Liver (tissue), 9 donors: ENCODE results near the gene MAPK8. TPM values are rescaled to one million over a fixed set of nuclear protein-coding genes. Genes with fewer than 3 reads are reported as not detected.

ENCODE experiments used
- DNase-seq: peaks from one replicate; pipeline ENCODE4 v3.0.0-alpha.2; 2017; ENCODE audit warnings: low spot score
- H3K27ac ChIP-seq, 2 donors: one replicate each; pipeline ENCODE4 v1.7.0; 2013; ENCODE audit warnings: inconsistent platforms in 2 of 2, low read length in 2 of 2, control low read depth in 1 of 2, low read depth in 1 of 2, mild to moderate bottlenecking in 1 of 2
- H3K27me3 ChIP-seq, 4 donors: one replicate each; pipeline versions ENCODE4 v1.6.1 to v1.7.0; 2013; ENCODE audit warnings: low read length in 3 of 4, inconsistent platforms in 1 of 4, mild to moderate bottlenecking in 1 of 4, moderate library complexity in 1 of 4; ENCODE audit not compliant: control insufficient read depth in 4 of 4, insufficient read depth in 4 of 4
- H3K36me3 ChIP-seq, 4 donors: one replicate each; pipeline versions ENCODE4 v1.6.1 to v1.7.0; 2013; ENCODE audit warnings: low read length in 3 of 4, mild to moderate bottlenecking in 3 of 4, low read depth in 1 of 4, moderate library complexity in 1 of 4; ENCODE audit not compliant: control insufficient read depth in 4 of 4, insufficient read depth in 3 of 4
- H3K4me1 ChIP-seq, 4 donors: one replicate each; pipeline versions ENCODE4 v1.6.1 to v1.7.0; 2013; ENCODE audit warnings: low read length in 3 of 4, mild to moderate bottlenecking in 3 of 4, moderate library complexity in 1 of 4; ENCODE audit not compliant: control insufficient read depth in 4 of 4, insufficient read depth in 4 of 4
- H3K4me3 ChIP-seq, 3 donors: one replicate each; pipeline versions ENCODE4 v1.6.1 to v1.7.0; 2013; ENCODE audit warnings: low read length in 3 of 3, control low read depth in 1 of 3, low read depth in 1 of 3, mild to moderate bottlenecking in 1 of 3
- H3K9ac ChIP-seq, 2 donors: one replicate each; pipeline ENCODE4 v1.7.0; 2013; ENCODE audit warnings: low read length in 2 of 2, mild to moderate bottlenecking in 2 of 2, moderate library complexity in 2 of 2, control low read depth in 1 of 2, low read depth in 1 of 2
- H3K9me3 ChIP-seq, 4 donors: one replicate each; pipeline versions ENCODE4 v1.6.1 to v1.7.0; 2013; ENCODE audit warnings: low read length in 3 of 4; ENCODE audit not compliant: control insufficient read depth in 4 of 4
- FOXA1 ChIP-seq: IDR thresholded peaks from 2 replicates; pipeline ENCODE4 v1.6.1; 2016; ENCODE audit warnings: antibody characterized with exemption
- FOXA2 ChIP-seq: IDR thresholded peaks from 2 replicates; pipeline ENCODE4 v1.6.1; 2016; ENCODE audit warnings: antibody characterized with exemption
- GABPA ChIP-seq, 2 donors: IDR thresholded peaks in 1 of 2; conservative IDR thresholded peaks in 1 of 2; 2 replicates each; pipeline ENCODE4 v1.6.1; 2016; ENCODE audit warnings: antibody characterized with exemption in 2 of 2, mild to moderate bottlenecking in 1 of 2, moderate library complexity in 1 of 2
- HNF4A ChIP-seq, 2 donors: conservative IDR thresholded peaks; 2 replicates each; pipeline ENCODE4 v1.6.1; 2016; ENCODE audit warnings: antibody characterized with exemption in 2 of 2, mild to moderate bottlenecking in 2 of 2
- HNF4G ChIP-seq: IDR thresholded peaks from 2 replicates; pipeline ENCODE4 v1.6.1; 2016; ENCODE audit warnings: antibody characterized with exemption
- JUND ChIP-seq, 2 donors: IDR thresholded peaks; 2 replicates each; pipeline ENCODE4 v1.6.1; 2016; ENCODE audit warnings: antibody characterized with exemption in 2 of 2
- NR2F2 ChIP-seq: IDR thresholded peaks from 2 replicates; pipeline ENCODE4 v1.6.1; 2016; ENCODE audit warnings: antibody characterized with exemption
- RAD21 ChIP-seq, 2 donors: IDR thresholded peaks; 2 replicates each; pipeline ENCODE4 v1.6.1; 2016; ENCODE audit warnings: antibody characterized with exemption in 2 of 2, mild to moderate bottlenecking in 2 of 2
- RXRA ChIP-seq, 2 donors: IDR thresholded peaks; 2 replicates each; pipeline ENCODE4 v1.6.1; 2017 to 2018; ENCODE audit warnings: antibody characterized with exemption in 2 of 2, mild to moderate bottlenecking in 1 of 2
- TAF1 ChIP-seq: conservative IDR thresholded peaks from 2 replicates; pipeline ENCODE4 v1.6.1; 2016; ENCODE audit warnings: antibody characterized with exemption, mild to moderate bottlenecking
- YY1 ChIP-seq: IDR thresholded peaks from 2 replicates; pipeline ENCODE4 v1.6.1; 2016; ENCODE audit warnings: antibody characterized with exemption, mild to moderate bottlenecking
- WGBS: extraction: QIAGEN DNeasy Blood & Tissue Kit; methylation state at CpG from one replicate; pipeline ENCODE4 v1.1.7; 2013; 5-methylcytosine and 5-hydroxymethylcytosine counted together
- polyA plus RNA-seq, 2 donors: library from polyadenylated mRNA; stranded (reverse) in 1 of 2; unstranded in 1 of 2; fragments of 200-250 nt in 1 of 2; fragments of >200 nt in 1 of 2; fragmentation: Nextera tagmentation in 1 of 2; extraction: Ambion mirVana in 1 of 2; gene quantifications; one replicate each; pipeline versions ENCODE4 v1.2.1 to v1.2.3, GENCODE V29; 2013 to 2015
- total RNA-seq, 2 donors: library from RNA; depleted of rRNA; stranded (reverse); fragments of >200 nt; gene quantifications; one replicate each; pipeline ENCODE4 v1.2.3, GENCODE V29; 2014
- TF ChIP-seq, protein P1 (sequence below): IDR thresholded peaks from 2 replicates; pipeline ENCODE4 v1.6.1; 2016; ENCODE audit warnings: antibody characterized with exemption
- TF ChIP-seq, protein P2 (sequence below): fragments of 150-350 bp; IDR thresholded peaks from 2 replicates; pipeline ENCODE4 v1.5.1; 2017; ENCODE audit warnings: improper control_type of control experiment, low read depth, low read length; ENCODE audit not compliant: missing input control
- TF ChIP-seq, protein P3 (sequence below): IDR thresholded peaks from 2 replicates; pipeline ENCODE4 v1.6.1; 2016; ENCODE audit warnings: antibody characterized with exemption
- TF ChIP-seq, protein P4 (sequence below): IDR thresholded peaks from 2 replicates; pipeline ENCODE4 v1.6.1; 2016; ENCODE audit warnings: antibody characterized with exemption, mild to moderate bottlenecking
- TF ChIP-seq, protein P5 (sequence below): IDR thresholded peaks from 2 replicates; pipeline ENCODE4 v1.6.1; 2016; ENCODE audit warnings: antibody characterized with exemption
- donor health status: healthy.
- donor health status: healthy.
- donor health status: healthy.
- donor health status: healthy.
- donor health status: healthy.

The MAPK8 gene
- total and polyA plus RNA-seq, 4 donors, result 14.9 to 51.6 (median 24.8) TPM

DNA sequence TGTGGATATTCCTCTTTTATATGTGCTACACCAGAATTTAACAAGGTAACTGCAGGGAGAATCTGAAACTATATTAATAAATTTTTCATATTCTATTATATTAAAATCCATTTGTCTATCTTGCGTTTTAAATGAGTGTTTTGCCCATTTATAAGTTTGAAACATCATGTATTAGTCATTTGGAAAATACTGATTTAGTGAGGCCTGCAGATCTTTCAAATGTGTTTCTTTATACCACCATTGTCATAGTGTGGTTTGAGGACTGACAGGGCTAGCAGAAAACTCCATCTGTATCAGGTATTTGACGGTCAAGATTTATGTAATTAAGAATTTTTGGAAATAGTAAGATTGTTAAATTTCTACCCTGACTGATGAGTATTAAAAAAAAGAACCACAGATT is 29.3 kb downstream of the MAPK8 start:
- no peaks in the 10 kb centered on the region for H3K36me3 ChIP-seq
- peaks cover 0 to 5% (median 1%) of the 10 kb centered on the region in 4 donors for H3K4me1 ChIP-seq
- DNase-seq, result no peak
- no peaks in the 10 kb centered on the region for H3K9me3 ChIP-seq
- no peaks in the 10 kb centered on the region for H3K27me3 ChIP-seq
- TF ChIP-seq JUND (IDR thresholded peaks at IDR 0.05), result no peak
- TF ChIP-seq, protein P1, sequence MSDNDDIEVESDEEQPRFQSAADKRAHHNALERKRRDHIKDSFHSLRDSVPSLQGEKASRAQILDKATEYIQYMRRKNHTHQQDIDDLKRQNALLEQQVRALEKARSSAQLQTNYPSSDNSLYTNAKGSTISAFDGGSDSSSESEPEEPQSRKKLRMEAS, result no peak
- TF ChIP-seq YY1, result no peak
- TF ChIP-seq, protein P2, sequence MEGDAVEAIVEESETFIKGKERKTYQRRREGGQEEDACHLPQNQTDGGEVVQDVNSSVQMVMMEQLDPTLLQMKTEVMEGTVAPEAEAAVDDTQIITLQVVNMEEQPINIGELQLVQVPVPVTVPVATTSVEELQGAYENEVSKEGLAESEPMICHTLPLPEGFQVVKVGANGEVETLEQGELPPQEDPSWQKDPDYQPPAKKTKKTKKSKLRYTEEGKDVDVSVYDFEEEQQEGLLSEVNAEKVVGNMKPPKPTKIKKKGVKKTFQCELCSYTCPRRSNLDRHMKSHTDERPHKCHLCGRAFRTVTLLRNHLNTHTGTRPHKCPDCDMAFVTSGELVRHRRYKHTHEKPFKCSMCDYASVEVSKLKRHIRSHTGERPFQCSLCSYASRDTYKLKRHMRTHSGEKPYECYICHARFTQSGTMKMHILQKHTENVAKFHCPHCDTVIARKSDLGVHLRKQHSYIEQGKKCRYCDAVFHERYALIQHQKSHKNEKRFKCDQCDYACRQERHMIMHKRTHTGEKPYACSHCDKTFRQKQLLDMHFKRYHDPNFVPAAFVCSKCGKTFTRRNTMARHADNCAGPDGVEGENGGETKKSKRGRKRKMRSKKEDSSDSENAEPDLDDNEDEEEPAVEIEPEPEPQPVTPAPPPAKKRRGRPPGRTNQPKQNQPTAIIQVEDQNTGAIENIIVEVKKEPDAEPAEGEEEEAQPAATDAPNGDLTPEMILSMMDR, result no peak
- no peak for TF ChIP-seq FOXA2
- no peak for TF ChIP-seq RAD21 (IDR thresholded peaks at IDR 0.05)
- no peak for TF ChIP-seq FOXA1
- no peak for TF ChIP-seq HNF4A (conservative IDR thresholded peaks at IDR 0.05)
- no peak for TF ChIP-seq NR2F2
- H3K9ac ChIP-seq, result no peak overlapping the region
- no peak overlapping the region for H3K27ac ChIP-seq
- H3K4me3 ChIP-seq, result no peak overlapping the region
- WGBS, result 94% methylated on average over 2 of the region's 2 CpGs

DNA sequence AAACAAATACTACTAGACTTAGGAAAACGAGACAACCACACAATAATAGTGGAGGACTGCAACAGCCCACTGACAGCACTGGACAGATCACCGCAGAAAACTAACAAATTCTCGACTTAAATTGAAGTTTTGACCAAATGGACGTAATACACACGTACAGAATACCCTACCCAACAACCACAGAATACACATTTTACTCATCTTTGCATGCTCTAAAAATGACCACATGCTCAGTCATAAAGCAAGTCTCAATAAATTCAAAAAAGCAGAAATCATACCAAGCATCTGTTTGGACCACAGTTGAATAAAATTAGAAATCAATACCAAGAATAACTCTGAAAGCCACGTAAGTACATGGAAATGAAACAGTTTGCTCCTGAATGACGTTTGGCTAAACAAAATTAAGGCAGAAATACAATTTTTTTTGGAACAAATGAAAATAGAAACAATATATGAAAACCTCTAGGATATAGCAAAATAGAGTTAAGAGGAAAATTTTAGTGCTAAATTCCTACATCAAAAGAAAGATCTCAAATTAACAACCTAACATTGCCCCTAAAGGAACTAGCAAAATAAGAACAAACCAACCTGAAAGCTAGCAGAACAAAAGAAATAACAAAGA is 30.6 kb downstream of the MAPK8 start:
- no peak overlapping the region for H3K9ac ChIP-seq
- WGBS, result 92% methylated on average over 7 of the region's 7 CpGs
- no peaks in the 10 kb centered on the region for H3K36me3 ChIP-seq
- TF ChIP-seq, protein P2, result no peak
- TF ChIP-seq HNF4G (no peak), RAD21 (IDR thresholded peaks at IDR 0.05) (no peak), RXRA (IDR thresholded peaks at IDR 0.05) (no peak), TAF1 (no peak), YY1 (no peak), NR2F2 (no peak), FOXA2 (no peak), HNF4A (conservative IDR thresholded peaks at IDR 0.05) (no peak), FOXA1 (no peak), GABPA (IDR thresholded peaks at IDR 0.05 in 1 of 2, conservative IDR thresholded peaks at IDR 0.05 in 1 of 2) (no peak)
- TF ChIP-seq, protein P3, sequence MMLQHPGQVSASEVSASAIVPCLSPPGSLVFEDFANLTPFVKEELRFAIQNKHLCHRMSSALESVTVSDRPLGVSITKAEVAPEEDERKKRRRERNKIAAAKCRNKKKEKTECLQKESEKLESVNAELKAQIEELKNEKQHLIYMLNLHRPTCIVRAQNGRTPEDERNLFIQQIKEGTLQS, result no peak
- TF ChIP-seq, protein P1, result no peak
- TF ChIP-seq, protein P4, sequence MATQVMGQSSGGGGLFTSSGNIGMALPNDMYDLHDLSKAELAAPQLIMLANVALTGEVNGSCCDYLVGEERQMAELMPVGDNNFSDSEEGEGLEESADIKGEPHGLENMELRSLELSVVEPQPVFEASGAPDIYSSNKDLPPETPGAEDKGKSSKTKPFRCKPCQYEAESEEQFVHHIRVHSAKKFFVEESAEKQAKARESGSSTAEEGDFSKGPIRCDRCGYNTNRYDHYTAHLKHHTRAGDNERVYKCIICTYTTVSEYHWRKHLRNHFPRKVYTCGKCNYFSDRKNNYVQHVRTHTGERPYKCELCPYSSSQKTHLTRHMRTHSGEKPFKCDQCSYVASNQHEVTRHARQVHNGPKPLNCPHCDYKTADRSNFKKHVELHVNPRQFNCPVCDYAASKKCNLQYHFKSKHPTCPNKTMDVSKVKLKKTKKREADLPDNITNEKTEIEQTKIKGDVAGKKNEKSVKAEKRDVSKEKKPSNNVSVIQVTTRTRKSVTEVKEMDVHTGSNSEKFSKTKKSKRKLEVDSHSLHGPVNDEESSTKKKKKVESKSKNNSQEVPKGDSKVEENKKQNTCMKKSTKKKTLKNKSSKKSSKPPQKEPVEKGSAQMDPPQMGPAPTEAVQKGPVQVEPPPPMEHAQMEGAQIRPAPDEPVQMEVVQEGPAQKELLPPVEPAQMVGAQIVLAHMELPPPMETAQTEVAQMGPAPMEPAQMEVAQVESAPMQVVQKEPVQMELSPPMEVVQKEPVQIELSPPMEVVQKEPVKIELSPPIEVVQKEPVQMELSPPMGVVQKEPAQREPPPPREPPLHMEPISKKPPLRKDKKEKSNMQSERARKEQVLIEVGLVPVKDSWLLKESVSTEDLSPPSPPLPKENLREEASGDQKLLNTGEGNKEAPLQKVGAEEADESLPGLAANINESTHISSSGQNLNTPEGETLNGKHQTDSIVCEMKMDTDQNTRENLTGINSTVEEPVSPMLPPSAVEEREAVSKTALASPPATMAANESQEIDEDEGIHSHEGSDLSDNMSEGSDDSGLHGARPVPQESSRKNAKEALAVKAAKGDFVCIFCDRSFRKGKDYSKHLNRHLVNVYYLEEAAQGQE, result no peak
- TF ChIP-seq, protein P5, sequence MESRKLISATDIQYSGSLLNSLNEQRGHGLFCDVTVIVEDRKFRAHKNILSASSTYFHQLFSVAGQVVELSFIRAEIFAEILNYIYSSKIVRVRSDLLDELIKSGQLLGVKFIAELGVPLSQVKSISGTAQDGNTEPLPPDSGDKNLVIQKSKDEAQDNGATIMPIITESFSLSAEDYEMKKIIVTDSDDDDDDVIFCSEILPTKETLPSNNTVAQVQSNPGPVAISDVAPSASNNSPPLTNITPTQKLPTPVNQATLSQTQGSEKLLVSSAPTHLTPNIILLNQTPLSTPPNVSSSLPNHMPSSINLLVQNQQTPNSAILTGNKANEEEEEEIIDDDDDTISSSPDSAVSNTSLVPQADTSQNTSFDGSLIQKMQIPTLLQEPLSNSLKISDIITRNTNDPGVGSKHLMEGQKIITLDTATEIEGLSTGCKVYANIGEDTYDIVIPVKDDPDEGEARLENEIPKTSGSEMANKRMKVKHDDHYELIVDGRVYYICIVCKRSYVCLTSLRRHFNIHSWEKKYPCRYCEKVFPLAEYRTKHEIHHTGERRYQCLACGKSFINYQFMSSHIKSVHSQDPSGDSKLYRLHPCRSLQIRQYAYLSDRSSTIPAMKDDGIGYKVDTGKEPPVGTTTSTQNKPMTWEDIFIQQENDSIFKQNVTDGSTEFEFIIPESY, result no peak
- no peak for DNase-seq
- H3K4me3 ChIP-seq, result no peak overlapping the region
- H3K4me1 ChIP-seq, result peaks cover 0 to 1% (median 0%) of the 10 kb centered on the region in 4 donors
- H3K9me3 ChIP-seq, result no peaks in the 10 kb centered on the region
- H3K27me3 ChIP-seq, result no peaks in the 10 kb centered on the region
- no peak overlapping the region for H3K27ac ChIP-seq
